ENCODE measurements around the gene TP53I11. TPM values are rescaled to one million over a fixed set of nuclear protein-coding genes. Genes with fewer than 3 reads are reported as not detected.

The TP53I11 gene
- total RNA-seq, 1 experiment from 2014 or later = 17.7 TPM

- Mint-ChIP-seq H3K27ac (ENCODE audit: low read depth, unreplicated experiment) (no peak overlapping the region), H3K36me3 (ENCODE audit: insufficient read depth, unreplicated experiment) (no peaks in the 10 kb centered on the region), H3K27me3 (ENCODE audit: insufficient read depth, unreplicated experiment) (peaks cover 12% of the 10 kb centered on the region), H3K4me1 (ENCODE audit: insufficient read depth, unreplicated experiment) (no peaks in the 10 kb centered on the region), H3K4me3 (ENCODE audit: unreplicated experiment) (no peak overlapping the region), H3K9me3 (ENCODE audit: unreplicated experiment) (no peaks in the 10 kb centered on the region)
- ChIA-PET CTCF (no interaction called here), POLR2A (no interaction called here)
- no TSS peak for BruUV-seq (replicated peaks)
- TF ChIP-seq CTCF (IDR thresholded peaks at IDR 0.05; ENCODE audit: unreplicated experiment) = no peak
- intact Hi-C loops (cut with micrococcal nuclease) = no loop called here
- DNase-seq (ENCODE audit: unreplicated experiment) = no peak
Observed at GRCh38 chr11:44990665-44991064, 40.0 kb upstream of the TP53I11 start.

GRCh38 chr11:44989831-44990566 lies 39.3 kb upstream of the TP53I11 start:
- Mint-ChIP-seq H3K4me1 (ENCODE audit: insufficient read depth, unreplicated experiment) (no peaks in the 10 kb centered on the region), H3K9me3 (ENCODE audit: unreplicated experiment) (no peaks in the 10 kb centered on the region), H3K27ac (ENCODE audit: low read depth, unreplicated experiment) (no peak overlapping the region), H3K36me3 (ENCODE audit: insufficient read depth, unreplicated experiment) (no peaks in the 10 kb centered on the region), H3K27me3 (ENCODE audit: insufficient read depth, unreplicated experiment) (peaks cover 12% of the 10 kb centered on the region), H3K4me3 (ENCODE audit: unreplicated experiment) (no peak overlapping the region)
- CTCF ChIA-PET = interaction anchor here (0.6 to 1.5 kb wide), 4 partner anchors 39 to 115 kb away, joined by 3 to 4 read pairs (median 3); no protein-coding TSS in a partner anchor
- POLR2A ChIA-PET = no interaction called here
- no peak for TF ChIP-seq CTCF (IDR thresholded peaks at IDR 0.05; ENCODE audit: unreplicated experiment)
- intact Hi-C loops (cut with micrococcal nuclease) = no loop called here
- no peak for DNase-seq (ENCODE audit: unreplicated experiment)
- no TSS peak for BruUV-seq (replicated peaks)

- H3K9me3 Mint-ChIP-seq (ENCODE audit: unreplicated experiment) = no peaks in the 10 kb centered on the region
- no peak for DNase-seq (ENCODE audit: unreplicated experiment)
- ChIA-PET CTCF (interaction anchor here (0.6 to 1.5 kb wide), 6 partner anchors 12 to 645 kb away, joined by 3 to 6 read pairs (median 3); no protein-coding TSS in a partner anchor), POLR2A (no interaction called here)
- H3K36me3 Mint-ChIP-seq (ENCODE audit: insufficient read depth, unreplicated experiment) = no peaks in the 10 kb centered on the region
- H3K4me1 Mint-ChIP-seq (ENCODE audit: insufficient read depth, unreplicated experiment) = no peaks in the 10 kb centered on the region
- H3K4me3 Mint-ChIP-seq (ENCODE audit: unreplicated experiment) = no peak overlapping the region
- intact Hi-C loops (cut with micrococcal nuclease) = no loop called here
- peaks cover 12% of the 10 kb centered on the region for H3K27me3 Mint-ChIP-seq (ENCODE audit: insufficient read depth, unreplicated experiment)
- no peak for TF ChIP-seq CTCF (IDR thresholded peaks at IDR 0.05; ENCODE audit: unreplicated experiment)
- H3K27ac Mint-ChIP-seq (ENCODE audit: low read depth, unreplicated experiment) = no peak overlapping the region
- BruUV-seq (replicated peaks) = no TSS peak
Observed at GRCh38 chr11:44988981-44989635, 38.4 kb upstream of the TP53I11 start.

- H3K4me3 Mint-ChIP-seq (ENCODE audit: unreplicated experiment) = no peak overlapping the region
- no peak for DNase-seq (ENCODE audit: unreplicated experiment)
- BruUV-seq (replicated peaks) = no TSS peak
- H3K36me3 Mint-ChIP-seq (ENCODE audit: insufficient read depth, unreplicated experiment) = no peaks in the 10 kb centered on the region
- no peak for TF ChIP-seq CTCF (IDR thresholded peaks at IDR 0.05; ENCODE audit: unreplicated experiment)
- no peaks in the 10 kb centered on the region for H3K9me3 Mint-ChIP-seq (ENCODE audit: unreplicated experiment)
- ChIA-PET CTCF (interaction anchor here (0.6 to 1.1 kb wide), 3 partner anchors 11 to 123 kb away, joined by 3 to 6 read pairs (median 3); no protein-coding TSS in a partner anchor), POLR2A (no interaction called here)
- intact Hi-C loops (cut with micrococcal nuclease) = no loop called here
- peaks cover 12% of the 10 kb centered on the region for H3K27me3 Mint-ChIP-seq (ENCODE audit: insufficient read depth, unreplicated experiment)
- H3K27ac Mint-ChIP-seq (ENCODE audit: low read depth, unreplicated experiment) = no peak overlapping the region
- no peaks in the 10 kb centered on the region for H3K4me1 Mint-ChIP-seq (ENCODE audit: insufficient read depth, unreplicated experiment)
Observed at GRCh38 chr11:44988111-44988510, 37.4 kb upstream of the TP53I11 start.

Data from MCF 10A (cell line).